GM18502 (cell line): ENCODE measurements around the gene HNMT.

Experiments
- ATAC-seq: cut with Tn5 transposase; IDR thresholded peaks from one replicate; pipeline ENCODE4 v1.9.1; 2021; ENCODE audit warnings: mild to moderate bottlenecking; ENCODE audit not compliant: unreplicated experiment, poor library complexity

Gene HNMT

DNA sequence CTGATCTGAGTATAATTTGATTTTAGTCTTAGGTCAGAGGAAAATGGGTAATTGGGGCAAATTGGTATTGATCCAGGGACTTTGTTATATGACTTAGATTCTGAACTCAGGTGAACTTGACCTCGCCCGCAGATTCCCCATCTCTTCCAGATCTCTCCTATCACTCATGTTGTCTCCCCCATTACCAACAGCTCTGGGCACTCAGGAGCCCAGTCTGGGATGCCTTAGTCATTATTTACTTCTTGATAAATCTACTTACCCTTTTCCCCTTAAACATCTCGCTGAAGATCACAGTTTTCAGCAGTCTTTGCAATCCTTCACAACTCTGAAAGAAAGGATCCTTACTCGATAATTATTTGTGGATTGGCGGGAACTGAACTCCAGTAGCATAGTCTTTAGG lies 19.6 kb upstream of the HNMT start:
- ATAC-seq, result no peak

DNA sequence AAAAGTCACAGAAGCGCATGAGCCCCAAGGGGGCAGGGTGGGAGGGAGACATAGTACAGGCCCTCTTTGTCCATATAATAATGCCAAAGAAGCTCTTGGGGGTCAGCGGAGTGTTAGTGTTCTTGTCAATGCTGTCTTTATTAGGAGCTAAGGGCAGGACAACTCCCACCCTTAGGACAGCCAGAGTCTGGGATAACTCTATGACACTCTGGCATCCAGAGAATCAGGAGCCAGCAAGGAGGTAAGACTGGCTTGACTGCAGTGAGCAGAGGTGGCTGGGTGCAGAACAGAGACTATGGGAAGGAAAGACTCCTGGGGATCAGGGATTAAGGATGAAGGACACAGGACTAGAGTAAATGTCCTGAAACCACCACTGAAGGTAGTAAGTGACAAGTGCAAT lies 19.0 kb upstream of the HNMT start:
- no peak for ATAC-seq

DNA sequence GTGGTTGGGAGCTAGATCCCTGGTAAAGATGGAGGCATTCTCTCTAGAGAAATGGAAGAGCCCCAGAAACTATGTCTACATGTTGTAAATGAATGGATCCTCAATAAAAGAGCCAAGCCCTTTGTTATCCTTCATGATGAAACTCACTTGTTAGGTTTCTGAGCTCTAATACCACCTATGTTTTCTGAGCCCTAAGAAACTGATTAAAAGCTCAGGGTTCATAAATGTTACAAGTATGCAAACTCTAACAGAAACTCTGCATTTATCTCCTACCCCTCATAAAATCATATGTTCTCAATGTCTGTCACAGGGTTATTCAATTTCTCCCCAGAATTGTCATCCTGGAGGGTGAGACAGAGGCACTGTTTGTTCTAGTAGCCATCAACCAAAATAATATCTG lies 18.0 kb upstream of the HNMT start:
- no peak for ATAC-seq

DNA sequence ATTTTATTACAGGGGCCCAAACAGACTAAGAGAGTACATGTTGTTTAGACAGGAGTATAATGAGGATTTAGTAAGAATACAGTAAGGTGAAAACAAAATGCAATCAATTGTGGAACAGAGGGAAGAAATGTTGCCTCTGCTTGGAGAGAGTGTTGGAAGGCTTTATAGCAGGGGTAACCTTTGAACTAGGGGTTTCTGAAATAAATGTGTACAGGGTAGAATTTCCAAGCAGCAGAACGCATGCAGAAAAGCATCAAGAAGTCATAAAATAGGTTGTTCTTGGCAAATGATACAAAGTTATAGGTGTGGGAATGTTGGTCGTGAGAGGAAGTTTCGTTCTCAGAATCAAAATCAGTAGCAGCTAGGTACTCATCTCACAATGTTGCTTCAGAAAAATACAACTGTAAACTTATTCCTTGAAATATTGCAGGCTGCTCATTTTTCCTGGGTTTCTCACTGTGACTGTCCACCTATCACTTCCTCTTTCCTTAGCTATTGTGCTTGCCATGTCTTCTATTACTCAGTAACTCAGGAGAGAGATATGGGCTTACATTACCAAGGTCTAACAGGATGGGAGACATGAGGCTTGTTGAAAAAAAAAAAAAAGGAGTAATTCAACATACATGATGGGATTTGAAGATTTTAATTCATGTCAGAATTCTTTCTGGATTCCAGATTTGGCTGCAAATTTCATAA lies 17.1 kb upstream of the HNMT start:
- ATAC-seq, result no peak

DNA sequence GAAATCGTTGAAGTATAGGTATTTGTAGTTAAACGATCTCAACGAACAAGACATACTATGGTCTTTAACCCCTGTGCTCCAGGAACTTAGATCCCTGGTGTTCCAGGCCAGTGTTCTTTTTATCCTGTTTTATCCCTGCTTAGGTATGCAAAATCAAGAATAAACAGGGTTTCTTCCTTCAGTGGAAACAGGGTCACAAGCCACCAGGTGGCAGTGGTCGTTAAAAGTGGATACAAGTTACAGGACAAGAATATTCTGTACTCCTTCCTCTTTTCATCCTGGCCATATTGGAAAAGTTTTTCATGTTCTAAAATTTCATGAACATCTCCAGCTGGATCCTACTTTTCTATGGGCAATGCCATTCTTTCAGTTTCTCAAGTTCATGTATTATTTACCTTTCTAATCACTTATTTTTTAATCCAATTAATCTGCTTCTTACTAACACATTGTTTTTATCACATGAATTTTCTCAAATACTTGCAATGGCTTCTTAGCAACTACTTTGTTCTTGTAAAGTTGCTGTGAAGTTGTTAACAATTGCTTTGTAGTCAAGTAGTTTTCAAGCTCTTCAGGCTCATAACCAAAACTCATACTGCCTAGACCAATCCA lies 16.4 kb upstream of the HNMT start:
- ATAC-seq, result peak; percentile 45

DNA sequence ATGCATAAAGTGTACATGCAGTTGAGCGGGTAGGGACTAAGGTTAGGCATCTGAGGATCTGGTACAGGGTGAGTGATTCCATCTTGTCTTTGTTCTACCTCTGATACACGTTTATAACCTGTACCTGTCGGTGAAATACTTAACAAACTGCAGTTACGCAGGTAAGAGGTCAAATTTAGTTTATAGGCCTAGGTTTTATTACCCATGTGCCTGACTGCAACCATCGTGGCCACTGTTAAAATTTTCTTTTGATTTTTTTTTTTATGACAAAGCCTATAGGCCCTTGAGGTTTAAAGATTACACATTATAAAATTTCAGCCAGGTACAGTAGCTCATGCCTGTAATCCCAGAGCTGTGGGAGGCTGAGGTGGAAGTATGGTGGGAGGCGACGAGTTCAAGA lies 15.4 kb upstream of the HNMT start:
- no peak for ATAC-seq

DNA sequence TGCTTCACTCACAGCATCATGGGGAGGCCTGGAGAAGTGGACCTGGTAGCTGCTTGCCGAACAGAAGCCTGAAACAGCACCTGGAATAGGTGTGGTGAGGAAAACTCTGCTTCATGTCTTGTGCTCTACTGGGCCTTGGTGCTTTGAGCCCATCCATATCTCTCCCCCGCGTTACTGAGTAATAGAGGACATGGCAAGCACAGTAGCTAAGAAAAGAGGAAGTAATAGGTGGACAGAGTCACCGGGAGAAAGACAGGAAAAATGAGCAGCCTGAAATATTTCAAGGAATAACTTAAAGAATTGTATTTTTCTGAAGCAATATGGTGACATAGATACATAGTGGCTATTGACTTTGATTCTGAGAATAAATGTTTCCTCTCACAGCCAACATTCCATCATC lies 14.0 kb upstream of the HNMT start:
- no peak for ATAC-seq

DNA sequence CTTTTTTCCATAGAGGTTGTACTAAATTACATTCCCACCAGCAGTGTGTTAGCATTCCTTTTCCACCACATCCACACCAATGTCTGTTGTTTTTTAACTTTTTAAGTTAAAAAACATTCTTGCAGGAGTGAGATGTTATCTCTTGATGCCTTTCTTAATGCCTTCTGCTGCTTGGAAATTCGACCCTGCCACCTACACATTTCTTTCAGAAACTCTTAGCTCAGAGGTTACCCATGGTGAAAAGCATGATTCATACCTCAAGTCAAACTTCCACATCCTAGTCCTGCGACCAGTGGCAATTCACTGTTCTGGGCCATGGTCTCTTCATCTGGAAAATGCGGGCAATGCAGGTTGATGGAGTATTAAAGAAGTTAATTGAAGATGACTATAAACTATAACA lies 12.7 kb upstream of the HNMT start:
- ATAC-seq, result no peak

DNA sequence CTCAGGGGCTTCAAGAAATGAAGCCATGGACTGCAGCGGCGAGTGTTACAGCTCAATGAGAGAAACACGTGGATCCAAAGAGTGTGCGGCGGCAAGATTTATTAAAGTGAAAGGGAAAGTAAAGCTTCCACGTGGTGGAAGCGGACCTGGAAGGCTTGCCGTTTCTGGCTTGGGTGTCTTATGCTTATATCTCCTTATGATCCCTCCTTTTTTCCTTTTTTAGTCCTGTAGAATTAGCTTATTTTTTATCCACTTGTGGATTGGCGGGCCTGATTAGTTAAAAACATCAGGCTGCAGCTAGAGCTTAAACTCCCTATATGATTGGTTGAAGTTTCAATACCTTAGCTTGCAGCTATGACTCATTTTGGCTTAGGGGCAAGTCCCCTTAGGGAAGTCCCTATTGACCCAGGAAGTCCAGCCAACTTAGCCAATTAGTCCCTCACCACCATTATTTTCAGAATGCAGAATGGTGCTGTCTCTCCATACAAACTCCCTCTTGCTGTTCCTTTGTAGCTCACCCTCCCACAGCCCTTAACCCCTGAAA lies 11.6 kb upstream of the HNMT start:
- ATAC-seq, result peak; percentile 58

DNA sequence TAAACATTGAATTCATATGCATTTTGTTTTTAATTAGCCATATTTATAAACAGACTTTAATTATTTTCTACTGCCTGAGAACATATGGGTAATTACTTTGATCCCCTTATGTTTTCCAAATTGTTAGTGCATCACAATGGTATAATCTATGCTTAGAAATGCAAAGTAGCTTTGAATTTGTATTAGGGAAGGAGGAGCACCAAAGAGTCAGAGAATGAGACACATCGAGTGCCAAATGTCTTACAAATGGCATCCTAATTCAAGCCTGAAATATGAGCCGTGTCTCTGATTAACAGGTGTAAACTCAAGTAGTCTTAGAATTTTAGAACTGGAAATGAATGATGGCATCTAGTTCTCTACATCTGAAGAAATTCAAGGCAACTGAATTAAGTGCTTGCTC lies 8.7 kb upstream of the HNMT start:
- no peak for ATAC-seq

DNA sequence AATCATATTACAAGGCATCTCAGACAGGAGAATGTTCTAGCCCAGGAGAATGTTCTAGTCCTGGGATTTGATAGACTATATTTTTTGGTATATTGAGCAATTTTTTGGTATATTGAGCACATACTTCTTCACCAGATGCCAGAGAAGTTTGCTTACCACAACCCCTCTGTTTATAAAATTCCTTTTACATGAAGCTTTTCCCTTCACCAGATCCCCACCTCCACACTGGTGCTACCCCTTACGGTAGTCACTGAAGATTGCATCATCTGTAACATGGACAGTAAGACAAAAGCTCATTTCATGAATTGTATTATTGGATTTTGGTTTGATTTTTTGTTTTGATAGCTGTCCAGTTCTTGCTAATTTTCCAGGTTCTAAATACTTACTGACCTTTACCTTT lies 7.2 kb upstream of the HNMT start:
- no peak for ATAC-seq

DNA sequence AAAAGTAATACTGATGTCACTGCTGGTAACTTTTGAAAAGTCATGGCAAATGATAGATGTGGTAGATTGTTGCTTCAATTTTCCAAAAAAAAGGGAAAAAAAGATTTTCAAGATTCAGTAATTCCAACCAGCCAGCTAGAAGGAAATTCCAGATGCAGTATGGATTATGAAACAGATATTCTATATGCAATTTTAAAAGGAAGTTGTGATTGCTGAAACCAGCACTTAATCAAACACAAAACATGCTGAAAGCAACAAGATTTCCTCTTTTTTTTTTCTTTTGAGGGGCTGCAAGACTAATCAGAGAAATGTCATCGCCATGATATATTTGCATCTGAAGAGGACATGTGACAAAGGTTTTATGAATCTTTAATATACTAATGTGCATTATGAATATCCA lies 5.1 kb upstream of the HNMT start:
- no peak for ATAC-seq

DNA sequence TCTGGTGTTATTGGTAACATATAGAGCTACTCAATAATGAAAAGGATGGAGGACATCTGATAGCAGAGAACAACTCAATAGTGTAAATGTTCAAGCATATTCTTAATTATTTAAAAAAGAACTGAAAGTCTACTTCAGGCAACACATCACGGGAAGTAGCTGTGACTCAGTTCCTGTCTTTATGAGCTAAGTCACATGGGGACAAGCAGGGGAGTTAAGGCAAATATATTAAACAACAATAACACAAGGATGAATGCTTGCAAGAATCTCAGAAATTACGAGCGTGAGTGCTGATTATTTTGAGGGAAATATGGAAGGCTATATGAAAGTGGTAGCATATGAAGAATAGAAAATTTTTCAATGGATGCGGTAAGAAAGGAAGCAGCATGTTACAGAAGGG lies 4.0 kb upstream of the HNMT start:
- ATAC-seq, result no peak

DNA sequence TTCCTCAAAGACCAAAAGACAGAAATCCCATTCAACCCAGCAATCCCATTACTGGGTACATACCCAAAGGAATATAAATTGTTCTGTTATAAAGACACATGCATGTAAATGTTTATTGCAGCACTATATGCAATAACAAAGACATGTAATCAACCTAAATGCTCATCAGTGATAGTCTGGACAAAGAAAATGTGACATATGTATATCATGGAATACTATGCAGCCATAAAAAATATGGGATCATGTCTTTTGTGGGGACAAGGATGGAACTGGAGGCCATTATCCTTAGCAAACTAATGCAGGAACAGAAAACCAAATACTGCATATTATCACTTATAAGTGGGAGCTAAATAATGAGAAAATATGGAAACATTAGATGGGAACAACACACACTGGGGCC lies 2.7 kb upstream of the HNMT start:
- no peak for ATAC-seq

DNA sequence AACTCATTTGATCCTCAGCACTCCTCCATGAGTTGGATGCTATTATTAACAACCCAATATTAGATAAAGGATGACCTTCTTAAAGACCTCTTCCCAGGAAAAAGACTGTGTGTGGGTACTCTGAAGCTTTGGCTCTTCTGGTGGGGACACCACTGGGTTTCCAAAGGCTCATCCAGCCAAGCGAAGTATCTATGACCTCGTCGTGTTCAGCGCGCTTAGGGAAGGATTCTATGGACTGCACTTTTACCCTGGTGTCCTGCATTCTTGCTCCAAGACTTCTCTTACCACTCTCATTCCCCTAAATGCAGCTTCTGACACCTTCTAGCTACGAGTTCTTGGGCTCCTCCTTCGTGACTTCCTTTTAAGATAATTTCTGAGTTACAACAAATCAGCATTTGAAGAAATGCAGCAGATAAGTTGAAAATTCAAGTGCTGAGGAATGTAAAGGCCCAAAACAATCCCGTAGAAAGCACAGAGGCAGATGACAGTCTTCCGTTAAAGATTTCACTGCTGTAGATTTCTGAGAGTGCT lies 673 bp upstream of the HNMT start:
- ATAC-seq, result peak; percentile 25

DNA sequence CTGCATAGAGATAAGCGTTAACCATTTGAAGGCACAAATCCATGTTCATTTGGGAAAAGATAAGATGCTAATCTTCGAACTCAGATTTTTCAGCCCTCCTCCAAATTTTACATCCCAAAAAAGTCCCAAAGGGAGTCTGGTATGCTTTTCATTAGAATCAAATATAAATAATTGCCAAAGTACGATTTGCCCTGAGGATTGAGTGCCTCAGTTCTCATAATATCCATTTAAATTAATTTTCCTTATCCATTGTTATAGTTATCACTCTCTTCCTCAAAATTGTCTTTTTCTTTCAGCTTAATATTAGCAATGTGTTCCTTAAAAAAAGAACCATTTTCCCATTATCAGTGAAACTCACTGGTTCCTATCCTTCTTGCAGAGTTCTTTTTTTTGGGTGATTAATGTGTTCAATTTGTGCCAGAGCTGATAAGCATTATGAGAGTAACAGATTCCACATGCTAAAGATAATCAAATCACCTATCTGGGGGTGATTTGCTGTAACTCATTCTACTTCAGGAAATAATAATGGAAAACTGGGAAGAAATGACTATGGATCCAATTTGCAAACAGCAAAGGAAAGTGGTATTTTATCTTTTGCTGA lies 686 bp downstream of the HNMT start:
- no peak for ATAC-seq

DNA sequence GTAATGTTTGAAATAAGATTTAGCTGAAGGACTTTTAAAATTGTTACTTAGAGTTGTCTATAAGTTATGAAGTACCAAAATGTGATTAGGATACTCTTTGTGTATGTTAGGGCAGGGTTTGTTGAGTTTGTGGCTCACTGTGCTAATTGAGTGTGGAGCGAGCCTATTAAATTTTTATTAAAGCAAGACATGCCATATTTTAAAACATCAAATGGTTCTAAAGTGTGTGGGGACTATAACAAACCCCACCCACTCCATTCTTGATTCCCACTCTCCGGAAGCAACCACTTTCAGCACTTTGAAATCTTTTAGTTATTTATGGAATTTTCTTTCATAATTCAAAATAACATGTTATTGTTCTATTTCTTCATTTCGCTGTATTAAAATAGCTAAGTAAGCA lies 1.8 kb downstream of the HNMT start:
- no peak for ATAC-seq

DNA sequence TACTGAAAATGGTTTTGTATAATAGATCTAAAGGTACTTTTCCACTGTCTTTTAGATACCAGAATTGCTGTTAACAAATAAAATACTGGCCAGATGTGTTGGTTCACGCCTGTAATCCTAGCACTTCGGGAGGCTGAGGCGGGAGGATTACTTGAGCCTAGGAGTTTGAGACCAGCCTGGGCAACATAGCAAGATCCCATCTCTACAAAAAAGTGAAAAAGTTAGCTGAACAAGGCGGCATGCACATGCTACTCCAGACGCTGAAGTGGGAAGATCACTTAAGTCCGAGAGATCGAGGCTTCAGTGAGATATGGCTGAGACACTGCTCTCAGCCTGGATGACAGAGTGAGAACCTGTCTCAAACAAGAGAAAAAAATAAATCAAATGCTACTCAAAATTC lies 2.8 kb downstream of the HNMT start:
- no peak for ATAC-seq

DNA sequence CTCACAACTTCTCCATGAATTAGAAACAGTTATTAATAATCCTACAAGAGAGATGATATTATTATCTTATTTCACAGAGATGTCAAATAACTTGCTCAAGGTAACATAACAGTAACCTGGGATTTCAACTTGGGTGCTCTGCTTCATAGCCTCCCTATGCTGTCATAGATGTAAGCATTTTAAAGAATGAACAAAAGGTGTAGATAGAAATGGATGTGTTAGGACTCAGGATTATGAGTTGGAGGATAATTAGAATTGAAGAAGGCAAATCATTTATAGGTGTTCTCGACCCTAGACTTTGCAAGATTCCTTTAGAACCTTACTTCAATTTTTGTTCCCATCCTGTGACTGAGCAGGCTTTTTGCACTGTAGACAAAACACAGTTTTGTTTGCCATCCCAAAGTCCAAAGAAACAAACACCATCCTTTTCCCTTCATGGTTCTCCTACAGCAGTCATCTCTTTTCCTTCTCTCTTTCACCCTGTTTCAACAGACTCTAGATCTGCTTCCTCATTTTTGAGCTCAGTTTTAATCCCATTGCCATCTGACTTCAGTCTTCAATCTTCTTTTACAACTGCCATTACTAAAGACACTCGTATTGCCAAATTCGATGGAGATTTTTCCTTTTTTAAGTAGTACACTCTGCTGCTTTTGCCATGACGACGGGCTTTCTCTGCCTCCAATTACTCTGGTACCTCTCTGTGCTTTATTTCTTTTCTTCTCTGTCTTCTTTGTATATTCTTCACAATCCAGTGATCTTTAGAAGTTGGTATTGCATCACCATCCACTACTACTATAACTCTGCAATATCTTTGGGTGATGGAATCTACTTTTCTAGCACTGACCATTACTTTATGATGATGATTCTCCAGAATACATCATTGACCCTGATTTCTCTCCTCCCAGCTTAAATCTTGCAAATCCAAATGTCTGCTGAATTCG lies 4.5 kb downstream of the HNMT start:
- ATAC-seq, result no peak

DNA sequence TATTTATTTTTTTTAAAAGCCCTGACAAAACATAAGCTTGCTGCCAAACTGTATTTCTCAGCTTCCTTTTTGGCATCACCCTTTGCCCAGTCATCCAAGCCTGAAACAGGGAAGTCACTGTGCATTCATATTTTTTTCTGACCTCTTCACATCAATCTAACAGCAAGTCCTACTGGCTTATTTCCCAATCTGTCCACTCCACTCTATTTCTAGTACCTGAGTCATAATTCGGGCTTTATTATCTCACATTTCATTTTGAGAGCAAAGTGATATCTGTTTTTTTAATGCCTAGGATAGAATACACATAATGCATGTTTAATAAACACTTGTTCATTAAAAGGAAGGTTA lies 5.1 kb downstream of the HNMT start:
- ATAC-seq, result no peak

DNA sequence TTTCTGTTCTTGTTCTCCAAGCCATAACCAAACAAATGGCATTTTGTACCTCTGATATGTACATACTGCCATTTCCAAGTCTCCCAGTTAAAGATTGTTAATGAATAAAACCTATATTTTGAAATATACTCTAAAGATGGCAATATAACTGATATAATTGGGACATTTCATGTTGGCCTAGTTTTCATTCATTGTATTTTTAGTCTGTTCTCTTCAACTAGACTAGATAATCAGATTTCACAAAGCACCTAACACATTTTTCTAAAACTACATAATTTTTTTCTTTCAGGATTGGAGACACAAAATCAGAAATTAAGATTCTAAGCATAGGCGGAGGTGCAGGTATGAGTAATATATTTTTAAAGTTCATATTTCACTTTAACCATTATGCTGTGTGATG lies 5.6 kb downstream of the HNMT start:
- ATAC-seq, result no peak
